ENCODE data around the gene RANGRF.
A peak's percentile ranks its signal among the peaks of the same experiment; 100 is the strongest.

The RANGRF gene

DNA sequence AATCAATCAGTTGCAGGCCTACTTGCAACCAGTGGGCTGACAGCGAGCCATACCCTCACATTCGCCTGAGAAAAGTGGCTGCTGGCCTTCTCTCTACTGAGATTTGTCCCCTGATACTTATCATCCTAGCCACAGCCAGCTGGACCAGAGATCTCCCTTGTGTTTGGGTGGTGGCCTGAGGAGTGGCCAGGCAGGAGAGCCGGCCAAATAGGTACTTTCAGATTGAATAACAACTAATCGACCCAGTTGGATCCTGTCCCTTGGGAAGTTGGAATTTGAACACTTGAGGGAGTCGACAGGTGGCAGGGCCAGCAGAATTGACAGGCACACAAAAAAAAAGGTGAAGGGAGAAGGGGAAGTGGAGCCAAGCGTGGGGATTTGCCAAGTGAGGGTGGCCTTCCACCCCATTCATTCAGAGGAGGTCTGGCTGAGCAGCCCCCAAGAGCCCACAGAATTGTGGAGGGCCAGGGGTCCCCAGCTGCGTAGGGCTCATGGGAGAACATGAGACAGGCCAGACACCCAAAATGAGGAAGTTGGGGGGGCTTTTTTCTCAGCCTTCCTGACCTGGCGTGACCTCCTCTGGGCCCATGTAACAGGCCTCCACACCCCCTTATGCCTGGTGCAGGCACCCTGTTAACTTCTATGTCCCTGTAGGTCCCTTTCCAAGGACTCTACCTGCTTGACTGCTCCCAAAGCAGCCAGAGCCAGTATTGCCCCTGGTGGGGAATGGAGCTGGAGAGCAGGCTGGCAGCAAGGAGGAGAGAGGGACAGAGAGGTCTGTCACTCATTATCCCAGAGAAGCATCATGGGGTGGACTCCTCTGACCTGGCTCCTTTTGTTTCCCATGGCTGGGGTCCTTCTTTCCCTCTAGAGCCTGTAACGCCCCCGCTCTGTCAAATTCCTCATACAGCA is 2.9 kb upstream of the RANGRF start:
- no peak overlapping the region for H3K4me3 ChIP-seq (ENCODE audit: low read length)
- DNase-seq (ENCODE audit: low read depth): no peak
- TF ChIP-seq, protein P1, sequence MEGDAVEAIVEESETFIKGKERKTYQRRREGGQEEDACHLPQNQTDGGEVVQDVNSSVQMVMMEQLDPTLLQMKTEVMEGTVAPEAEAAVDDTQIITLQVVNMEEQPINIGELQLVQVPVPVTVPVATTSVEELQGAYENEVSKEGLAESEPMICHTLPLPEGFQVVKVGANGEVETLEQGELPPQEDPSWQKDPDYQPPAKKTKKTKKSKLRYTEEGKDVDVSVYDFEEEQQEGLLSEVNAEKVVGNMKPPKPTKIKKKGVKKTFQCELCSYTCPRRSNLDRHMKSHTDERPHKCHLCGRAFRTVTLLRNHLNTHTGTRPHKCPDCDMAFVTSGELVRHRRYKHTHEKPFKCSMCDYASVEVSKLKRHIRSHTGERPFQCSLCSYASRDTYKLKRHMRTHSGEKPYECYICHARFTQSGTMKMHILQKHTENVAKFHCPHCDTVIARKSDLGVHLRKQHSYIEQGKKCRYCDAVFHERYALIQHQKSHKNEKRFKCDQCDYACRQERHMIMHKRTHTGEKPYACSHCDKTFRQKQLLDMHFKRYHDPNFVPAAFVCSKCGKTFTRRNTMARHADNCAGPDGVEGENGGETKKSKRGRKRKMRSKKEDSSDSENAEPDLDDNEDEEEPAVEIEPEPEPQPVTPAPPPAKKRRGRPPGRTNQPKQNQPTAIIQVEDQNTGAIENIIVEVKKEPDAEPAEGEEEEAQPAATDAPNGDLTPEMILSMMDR (IDR thresholded peaks at IDR 0.05; ENCODE audit: insufficient read depth, low read depth, low read length, missing control alignments): no peak

DNA sequence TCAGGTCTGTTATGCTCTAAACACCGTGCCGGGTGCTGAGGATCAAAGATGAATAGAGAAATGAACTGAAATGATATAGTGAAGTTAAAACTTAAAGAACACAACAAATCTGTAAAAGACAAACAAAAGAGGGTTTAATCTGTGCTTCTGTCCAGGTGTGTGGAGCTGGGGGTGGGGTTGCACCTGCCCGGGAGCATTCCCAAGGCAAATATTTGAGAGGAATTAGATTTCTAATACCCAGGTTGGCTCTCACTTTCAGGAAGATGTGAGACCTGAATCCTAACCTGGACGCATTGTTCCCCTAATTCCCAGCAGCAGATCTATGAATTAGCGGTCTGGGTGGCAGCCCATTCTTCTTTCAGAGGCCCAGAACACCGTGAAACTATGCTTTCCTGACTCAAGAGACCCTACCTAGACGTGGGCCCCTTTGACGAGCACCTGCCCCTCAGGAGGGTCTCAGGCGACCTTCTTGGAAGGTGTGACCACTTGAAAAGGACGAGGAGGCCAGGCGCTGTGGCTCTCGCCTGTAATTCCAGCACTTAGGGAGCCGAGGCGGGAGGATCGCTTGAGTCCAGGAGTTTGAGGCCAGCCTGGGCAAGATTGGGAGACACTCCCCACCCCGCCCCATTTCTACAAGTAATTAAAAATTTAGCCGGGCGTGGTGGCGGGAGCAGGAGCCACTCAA is 677 bp upstream of the RANGRF start:
- TF ChIP-seq, protein P1 (IDR thresholded peaks at IDR 0.05; ENCODE audit: insufficient read depth, low read depth, low read length, missing control alignments): no peak
- DNase-seq (ENCODE audit: low read depth): peak; percentile 56
- H3K4me3 ChIP-seq (ENCODE audit: low read length): peak overlapping the region; percentile 79

- H3K4me3 ChIP-seq (ENCODE audit: low read length): peak overlapping the region; percentile 79
- TF ChIP-seq, protein P1 (IDR thresholded peaks at IDR 0.05; ENCODE audit: insufficient read depth, low read depth, low read length, missing control alignments): no peak
- DNase-seq (ENCODE audit: low read depth): no peak
Observed at GRCh38 chr17:8289103-8289397, 580 bp downstream of the RANGRF start.

GRCh38 chr17:8290043-8290442 is 1.6 kb downstream of the RANGRF start:
- no peak overlapping the region for H3K4me3 ChIP-seq (ENCODE audit: low read length)
- DNase-seq (ENCODE audit: low read depth): no peak

DNA sequence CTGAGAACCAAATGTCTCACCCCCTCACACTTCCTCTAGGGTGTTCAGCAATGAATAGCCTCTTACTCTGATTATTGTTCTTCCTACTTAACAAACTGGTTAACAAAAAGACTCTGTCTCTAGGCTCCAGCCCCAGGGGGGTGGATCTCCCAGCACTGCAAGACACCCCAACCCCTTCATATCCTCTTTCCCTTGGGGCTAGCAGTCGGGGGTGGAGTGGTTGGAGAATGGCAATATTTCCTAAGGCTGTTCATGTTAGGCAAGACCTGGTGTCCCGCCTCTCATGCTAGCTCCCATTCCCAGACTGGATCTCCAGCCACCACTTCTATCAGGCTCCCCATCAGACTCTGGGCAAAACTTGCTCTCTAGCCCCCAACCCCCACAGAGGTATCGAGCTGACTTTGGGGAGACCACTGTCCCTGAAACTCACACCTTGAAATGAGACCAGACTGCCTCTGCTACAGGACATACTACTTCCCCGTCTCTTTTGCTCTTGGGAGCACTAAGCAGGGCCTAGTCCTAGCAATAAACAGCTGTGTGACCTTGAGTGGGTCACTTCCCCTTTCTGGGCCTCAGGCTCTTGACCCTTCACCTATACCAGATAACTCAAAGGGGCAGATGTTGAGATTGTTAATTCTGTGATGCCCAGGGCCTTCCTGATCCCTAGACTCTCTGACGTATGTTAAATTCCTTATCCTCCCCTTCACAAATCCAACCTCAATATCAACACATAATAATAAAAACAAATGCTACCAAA is 4.3 kb downstream of the RANGRF start:
- DNase-seq (ENCODE audit: low read depth): no peak
- no peak overlapping the region for H3K4me3 ChIP-seq (ENCODE audit: low read length)
- TF ChIP-seq, protein P1 (IDR thresholded peaks at IDR 0.05; ENCODE audit: insufficient read depth, low read depth, low read length, missing control alignments): no peak

More at GRCh38 chr17:8290043-8290442, 1.6 kb downstream of the RANGRF start:
- TF ChIP-seq, protein P1 (IDR thresholded peaks at IDR 0.05; ENCODE audit: insufficient read depth, low read depth, low read length, missing control alignments): no peak

GRCh38 chr17:8294361-8294760 is 5.9 kb downstream of the RANGRF start:
- H3K4me3 ChIP-seq (ENCODE audit: low read length): no peak overlapping the region
- no peak for DNase-seq (ENCODE audit: low read depth)

More at GRCh38 chr17:8294361-8294760, 5.9 kb downstream of the RANGRF start:
- TF ChIP-seq, protein P1 (IDR thresholded peaks at IDR 0.05; ENCODE audit: insufficient read depth, low read depth, low read length, missing control alignments): no peak
